ENCODE data around the gene MYO16.

The MYO16 gene

DNA sequence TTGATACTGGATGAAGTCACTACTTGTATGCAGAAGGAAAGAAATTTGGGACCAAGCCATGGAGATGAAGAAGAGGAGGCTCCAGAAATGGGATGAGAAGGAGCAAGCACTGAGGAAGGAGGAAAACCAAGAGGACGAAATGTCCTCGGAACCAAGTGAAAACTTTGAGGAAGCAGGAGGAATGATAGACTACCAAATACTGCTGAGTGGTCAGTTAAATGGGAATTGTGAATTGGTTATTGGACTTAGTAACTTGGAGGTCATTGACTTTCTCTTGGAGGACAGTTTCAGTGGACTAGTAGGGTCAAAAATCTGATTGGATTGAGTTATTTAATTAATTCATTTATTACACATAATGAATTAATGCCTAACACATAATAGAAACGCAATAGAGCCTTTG lies 167.9 kb downstream of the MYO16 start:
- DNase-seq (ENCODE audit: low read depth in 2 of 2), result no peak

DNA sequence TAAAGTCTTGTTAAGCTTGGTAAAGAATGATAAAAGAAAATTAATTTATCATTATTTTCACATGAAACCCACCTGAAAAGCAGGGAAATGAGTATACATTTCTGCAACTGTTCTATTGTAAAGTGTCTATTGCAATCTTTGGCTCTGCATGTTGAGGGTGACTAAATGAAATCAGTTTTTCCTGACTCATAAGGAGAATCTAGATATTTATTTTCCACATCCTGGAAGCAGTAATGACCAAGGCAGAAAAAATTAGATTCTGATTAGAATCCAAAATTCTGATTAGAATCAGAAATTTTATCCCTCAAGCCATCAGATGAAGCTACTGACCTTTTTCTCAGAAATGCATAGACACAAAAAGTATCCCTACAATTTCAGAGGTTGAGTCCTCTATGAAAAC lies 178.4 kb downstream of the MYO16 start:
- DNase-seq (ENCODE audit: low read depth in 2 of 2), result no peak

DNA sequence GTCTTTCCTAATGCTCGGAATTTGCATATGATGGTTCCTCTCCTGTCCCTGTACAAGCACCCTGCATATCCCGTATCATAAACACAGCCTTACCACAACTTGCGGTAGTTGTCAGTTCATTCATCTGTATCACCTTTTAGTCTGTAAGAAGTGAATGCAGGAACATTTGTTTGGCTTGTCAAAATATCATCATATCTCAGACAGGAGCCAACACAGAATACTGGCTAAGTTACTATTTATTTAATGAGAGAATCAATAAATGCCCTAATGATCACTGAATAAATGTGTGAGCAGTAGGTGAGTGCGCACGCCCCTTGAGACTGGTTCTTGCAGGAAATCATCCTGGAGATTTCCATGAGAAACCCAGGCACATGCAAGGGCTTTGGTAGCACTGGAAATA lies 182.8 kb downstream of the MYO16 start:
- DNase-seq (ENCODE audit: low read depth in 2 of 2), result no peak

DNA sequence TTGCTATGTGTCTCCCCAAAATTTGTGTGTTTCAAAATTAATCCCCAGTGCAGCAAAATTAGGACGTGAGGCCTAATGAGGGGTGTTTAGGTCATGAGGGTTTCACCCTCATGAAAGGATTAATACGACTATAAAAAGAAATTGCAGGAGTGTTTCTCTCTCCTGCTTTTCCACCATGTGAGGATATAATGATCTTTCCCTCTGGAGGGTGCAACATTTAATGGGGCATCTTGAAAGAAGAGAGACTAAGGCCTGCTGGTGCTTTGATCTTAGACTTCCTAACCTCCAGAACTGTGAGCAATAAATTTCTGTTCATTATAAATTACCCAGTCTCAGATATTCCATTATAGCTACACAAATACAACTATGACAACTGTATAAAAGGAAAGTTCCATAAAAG lies 183.2 kb downstream of the MYO16 start:
- DNase-seq (ENCODE audit: low read depth in 2 of 2), result no peak

DNA sequence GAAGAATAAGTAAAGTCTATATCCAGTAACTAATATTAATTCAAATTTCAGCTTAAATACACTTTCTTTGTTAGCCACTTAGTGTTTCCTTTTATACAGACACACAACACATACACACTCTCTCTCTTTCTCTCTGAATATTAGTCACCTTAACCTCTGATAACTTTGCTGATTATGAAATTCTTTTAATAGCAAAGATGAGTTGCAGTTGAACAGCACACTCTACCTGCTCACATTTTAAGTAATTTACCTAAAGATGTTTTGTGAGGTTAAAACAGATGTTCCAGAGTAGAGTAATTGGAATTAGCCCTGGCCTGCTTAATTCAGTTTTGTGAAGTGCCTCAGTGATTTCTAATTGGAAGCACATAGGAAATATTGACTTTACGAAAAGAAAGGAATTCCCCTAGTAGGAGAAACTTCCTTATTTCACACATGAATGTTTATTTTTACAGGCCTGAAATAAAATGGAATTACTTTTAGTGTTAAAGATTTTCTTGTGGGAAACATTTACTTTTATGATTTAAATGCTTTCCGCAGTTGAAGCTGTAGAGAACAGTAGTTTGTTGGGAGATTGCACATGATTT lies 184.3 kb downstream of the MYO16 start:
- DNase-seq (ENCODE audit: low read depth in 2 of 2), result no peak

DNA sequence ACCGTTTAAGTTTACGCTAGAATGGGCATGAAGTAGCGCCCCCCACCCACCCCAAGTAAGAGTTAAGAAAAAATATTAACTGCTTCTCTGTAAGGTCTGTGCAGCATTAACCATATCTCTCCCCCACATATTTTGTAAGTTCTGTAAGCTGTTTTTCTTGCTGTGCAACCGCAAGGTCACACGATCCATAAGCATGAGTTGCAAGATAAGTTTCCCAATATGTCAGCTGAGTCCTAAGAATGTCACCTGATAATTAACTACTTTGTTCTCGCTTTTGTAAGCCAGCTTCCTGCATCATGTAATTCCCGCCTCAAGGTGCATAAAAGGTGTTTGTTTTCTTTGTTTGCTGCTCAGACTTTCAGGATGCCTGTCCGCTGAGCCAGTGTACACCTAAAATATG lies 187.0 kb downstream of the MYO16 start:
- DNase-seq (ENCODE audit: low read depth in 2 of 2), result no peak

DNA sequence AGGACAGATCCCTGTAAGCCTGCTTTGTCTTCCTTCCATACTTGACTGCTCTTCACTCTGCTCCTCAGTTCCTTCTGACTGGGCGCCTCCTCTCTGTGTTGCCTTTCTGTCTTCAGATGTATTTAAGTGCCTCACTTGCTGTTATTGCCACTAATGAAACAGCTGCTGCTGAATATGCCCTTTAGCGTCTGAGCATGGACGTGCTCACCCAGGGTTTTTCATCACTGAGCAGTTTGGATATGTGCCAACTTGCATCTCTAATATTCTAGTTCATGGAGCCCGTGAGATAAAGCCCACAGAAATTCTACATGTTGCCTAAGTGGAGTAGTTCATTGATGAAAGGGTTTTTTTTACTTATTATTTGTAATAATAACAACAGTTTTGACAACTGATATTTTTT lies 198.2 kb downstream of the MYO16 start:
- no peak for DNase-seq (ENCODE audit: low read depth in 2 of 2)

DNA sequence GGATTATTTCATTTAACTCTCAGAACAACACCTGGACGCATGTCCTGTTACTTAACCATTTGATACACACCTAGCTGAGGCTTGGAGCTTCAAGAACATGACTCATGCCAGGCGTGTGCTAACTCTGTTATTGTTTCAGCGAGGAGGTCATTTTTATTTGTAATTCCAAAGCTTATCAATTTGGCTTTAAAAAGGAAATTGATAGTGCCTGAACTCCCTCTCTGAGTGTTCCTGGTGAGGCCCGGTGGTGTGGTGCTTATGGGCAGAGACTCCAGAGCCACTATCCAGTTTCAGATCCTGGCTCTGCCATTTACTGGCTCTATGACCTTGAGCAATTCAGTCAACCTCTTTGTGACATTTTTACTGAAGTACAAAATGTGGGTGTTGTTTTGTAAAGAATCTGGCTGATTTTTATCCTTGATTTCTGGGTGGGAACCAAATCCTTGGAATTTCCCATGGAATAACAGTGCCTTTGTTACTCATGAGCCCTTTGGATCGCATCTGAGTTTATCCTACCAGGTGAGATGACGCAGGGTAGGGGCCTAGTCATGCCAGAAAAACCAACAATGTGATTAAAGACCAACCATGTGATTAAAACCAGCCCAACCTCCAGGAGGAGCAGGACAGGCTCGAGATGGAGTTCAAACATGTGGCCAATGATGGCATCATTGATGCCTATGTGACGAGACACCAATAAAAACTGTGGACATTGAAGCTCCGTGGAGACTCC lies 198.8 kb downstream of the MYO16 start:
- no peak for DNase-seq (ENCODE audit: low read depth in 2 of 2)

DNA sequence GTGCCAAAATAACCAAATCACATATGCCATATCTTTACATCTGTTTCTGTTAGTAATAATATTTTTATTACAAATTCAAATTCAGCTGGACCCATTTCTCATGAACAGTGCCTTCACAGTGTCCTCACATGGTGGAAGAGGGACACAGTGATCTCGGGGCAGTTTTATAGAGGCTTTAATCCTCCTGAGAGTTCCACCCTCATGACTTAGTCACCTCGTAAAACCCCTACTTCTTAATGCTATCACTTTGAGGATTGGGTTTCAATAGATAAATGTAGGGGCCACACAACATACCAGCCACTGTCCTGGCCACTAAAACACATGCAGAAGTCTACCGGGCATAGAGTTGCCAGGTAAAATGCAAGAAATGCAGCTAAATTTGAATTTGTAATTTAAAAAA lies 201.5 kb downstream of the MYO16 start:
- no peak for DNase-seq (ENCODE audit: low read depth in 2 of 2)

DNA sequence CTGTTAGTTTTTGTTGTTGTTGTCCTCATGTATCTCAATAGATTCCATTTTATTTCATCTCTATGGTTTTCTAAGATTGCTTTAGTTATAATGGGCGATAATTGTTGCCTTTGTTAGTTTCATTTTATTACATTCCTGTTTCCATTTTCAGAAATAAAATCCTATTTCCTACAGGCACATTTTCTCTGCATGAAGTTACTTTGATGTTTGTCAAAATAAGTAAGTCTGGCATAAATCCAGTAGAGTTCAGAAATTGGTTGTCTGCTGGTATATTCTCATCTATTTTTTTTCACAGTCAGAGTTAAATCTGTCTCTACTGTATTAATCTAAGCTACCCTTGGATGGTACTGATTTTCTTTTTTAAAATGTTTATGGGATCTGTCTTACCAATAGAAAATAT lies 204.1 kb downstream of the MYO16 start:
- DNase-seq (ENCODE audit: low read depth in 2 of 2), result no peak

DNA sequence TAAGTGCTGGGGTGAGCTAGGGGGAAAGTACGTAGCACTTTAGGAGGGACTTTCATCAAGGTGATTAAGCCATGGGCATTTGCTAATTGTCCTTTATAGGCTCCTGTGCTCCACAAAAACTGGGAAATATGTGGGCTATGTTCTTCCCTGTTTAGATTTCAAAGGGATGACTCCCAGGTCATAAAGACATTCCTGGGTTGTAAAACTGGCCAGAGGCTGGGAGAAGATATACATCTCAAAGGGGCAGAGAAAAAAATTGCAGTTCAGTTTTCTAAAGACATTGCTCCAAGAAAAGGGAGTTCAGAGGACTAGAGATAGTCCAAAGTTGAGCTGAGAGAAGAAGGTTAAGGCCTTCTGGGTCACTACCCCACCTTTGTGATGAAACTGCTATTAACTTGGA lies 204.8 kb downstream of the MYO16 start:
- no peak for DNase-seq (ENCODE audit: low read depth in 2 of 2)

DNA sequence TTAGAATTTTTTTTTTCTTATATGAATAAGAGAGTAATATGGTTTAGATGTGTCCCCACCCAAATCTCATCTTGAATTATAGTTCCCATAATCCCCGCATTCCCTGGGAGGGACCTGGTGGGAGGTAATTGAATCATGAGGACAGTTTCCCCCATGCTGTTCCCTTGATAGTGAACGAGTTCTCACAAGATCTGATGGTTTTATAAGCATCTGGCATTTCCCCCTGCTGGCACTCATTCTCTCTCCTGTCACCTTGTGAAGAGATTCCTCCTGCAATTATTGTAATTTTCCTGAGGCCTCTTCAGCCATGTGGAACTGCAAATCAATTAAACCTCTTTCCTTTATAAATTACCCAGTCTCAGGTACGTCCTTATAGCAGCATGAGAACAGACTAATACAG lies 205.7 kb downstream of the MYO16 start:
- no peak for DNase-seq (ENCODE audit: low read depth in 2 of 2)

DNA sequence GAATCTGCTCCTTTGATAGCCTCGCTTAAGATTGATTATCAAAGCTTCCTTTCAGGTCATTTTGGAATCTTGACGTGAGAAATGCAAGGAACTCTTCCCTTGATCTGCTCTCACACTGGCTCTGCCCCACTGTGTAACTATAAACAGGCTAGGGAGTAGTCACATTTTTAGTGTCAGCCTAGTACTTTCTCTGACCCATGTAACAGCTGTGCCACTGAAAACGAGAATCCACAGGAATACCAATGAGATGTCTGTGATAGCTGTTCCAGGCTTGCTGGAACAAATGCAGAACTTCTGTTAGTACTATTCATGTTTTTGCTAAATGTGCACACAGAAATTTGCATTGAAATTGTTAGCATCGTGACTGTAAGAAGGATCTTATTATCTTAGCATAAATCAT lies 221.3 kb downstream of the MYO16 start:
- DNase-seq (ENCODE audit: low read depth in 2 of 2), result no peak

DNA sequence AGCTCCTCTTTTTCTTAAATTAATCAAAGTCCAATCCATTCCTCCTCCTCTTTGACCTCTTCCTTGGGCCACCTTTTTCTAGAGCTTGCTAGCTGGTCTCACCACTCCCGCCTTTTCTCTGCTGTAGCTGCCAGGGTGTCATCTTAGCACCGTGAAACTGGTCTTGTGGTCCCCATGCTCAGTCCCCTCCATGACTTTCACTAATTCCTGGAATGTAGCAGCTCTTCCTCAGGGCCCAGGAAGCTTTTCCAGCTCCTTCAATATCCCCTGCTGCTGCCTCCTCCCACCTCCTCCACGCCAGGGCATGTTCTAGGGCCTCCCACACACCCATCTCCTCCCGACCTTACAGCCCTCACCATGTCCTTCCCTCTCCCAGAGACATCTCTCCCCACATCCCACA lies 222.2 kb downstream of the MYO16 start:
- no peak for DNase-seq (ENCODE audit: low read depth in 2 of 2)

DNA sequence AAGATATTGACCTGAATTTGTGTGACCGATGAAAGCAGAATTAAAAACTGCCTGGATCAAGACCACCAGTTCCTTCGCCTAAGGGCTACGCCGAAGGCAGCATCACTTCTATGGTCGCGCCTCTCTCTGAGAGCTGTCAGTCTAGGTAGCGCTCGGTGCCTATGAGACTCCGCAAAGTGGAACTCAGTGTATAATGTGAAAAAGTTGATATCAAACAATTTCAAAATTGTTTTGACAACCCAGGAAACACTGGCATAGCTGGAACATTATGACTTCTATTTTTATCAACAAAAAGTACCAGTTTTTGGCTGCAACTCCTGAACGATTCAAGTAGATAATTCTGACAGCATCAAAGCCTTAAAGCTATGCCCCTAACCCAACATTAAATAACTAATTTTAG lies 223.6 kb downstream of the MYO16 start:
- DNase-seq (ENCODE audit: low read depth in 2 of 2), result no peak

DNA sequence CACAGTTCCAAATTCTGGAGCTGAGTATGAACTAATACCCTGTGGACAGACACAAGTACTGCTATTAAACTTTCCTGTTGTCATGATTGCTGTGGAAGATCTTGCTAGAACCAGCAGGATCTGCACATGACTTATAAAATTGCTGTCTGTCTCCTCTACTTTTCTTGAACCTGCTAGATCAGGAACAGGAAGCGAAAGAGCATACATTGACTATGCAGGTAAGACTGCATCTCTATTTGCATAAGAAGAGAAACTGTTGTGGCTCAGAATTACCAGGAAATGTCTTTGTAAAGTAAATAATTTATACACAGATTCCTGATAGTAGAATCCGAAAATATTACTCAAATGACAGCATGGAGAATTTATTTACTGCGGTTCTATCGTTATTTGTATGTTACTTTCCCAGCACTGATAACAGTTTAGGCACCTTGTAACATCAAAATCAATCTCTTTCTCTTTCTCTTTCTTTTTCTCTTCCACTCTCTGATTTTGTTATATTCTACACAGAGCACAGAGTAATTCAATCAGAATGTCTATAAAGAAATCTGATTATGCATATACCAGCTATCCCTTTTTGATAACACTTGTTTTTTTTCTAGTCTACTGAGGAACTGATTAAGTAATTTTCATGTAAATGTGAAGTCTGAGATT lies 226.5 kb downstream of the MYO16 start:
- no peak for DNase-seq (ENCODE audit: low read depth in 2 of 2)

DNA sequence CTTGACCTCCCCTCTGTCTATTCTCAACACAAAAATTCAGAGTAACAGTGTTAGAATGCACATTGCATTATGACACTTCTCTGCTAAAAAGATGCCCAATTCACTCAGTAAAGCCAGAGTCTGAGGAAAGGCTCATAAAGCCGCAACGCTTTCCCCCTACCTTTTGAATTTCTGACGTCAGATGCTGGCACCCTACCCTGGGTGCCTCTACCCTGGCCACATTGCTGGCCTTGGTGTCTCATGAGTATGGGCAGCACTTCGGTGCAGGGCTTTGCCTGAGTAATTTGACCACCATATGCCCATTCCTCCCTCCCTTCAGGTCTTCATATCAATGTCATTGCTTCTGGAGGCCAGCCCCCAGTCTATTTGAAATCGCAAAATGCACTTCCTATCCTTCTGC lies 229.3 kb downstream of the MYO16 start:
- no peak for DNase-seq (ENCODE audit: low read depth in 2 of 2)

DNA sequence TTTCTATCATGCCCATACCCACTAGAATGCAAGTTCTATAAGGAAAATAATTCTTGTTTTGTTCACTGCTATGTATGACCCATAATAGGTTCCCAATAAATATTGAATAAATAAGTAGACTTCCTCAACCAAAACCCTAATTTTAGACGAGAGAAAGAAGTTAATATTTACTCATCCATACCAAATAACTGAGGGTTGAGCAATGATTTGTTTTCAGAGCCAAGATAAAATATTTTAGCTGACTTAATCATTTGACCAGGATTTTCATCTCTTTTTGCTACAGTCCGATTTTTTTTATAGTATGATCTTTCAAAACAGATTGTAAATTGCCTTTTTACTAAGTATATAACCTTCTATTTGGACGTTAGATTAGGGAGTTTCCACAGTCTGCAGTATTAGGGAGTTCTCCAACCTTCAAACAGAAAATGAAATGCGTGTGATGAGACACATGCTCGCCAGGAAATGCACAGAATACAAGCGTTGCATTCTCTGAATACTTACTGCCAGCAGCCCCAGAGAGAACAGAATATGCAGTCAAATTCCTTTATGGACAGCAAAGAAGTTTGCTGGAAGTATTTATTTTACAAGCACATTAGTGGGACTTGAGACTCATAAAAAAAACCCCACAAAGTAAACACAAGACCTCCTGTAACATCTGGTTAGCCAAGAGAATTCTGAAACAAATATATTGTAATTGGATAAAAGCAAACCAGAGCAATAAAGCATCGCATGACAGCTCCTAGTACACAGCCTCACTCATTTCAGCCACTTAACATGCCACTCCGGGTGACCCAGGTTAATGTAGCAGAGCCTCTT lies 230.0 kb downstream of the MYO16 start:
- DNase-seq (ENCODE audit: low read depth in 2 of 2), result no peak

DNA sequence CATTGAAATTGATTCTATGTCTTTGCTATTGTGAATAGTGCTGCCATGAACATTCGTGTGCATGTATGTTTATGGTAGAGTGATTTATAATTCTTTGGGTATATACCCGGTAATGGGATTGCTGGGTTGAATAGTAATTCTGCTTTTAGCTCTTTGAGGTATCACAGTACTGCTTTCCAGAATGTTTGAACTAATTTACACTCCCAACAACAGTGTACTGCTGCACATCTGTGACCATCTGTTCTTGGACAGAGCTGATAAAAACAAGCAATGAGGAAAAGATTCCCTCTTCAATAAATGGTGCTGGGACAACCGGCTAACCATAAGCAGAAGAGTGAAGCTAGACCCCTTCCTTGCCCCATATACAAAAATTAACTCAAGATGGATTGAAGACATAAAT lies 231.0 kb downstream of the MYO16 start:
- DNase-seq (ENCODE audit: low read depth in 2 of 2), result no peak

DNA sequence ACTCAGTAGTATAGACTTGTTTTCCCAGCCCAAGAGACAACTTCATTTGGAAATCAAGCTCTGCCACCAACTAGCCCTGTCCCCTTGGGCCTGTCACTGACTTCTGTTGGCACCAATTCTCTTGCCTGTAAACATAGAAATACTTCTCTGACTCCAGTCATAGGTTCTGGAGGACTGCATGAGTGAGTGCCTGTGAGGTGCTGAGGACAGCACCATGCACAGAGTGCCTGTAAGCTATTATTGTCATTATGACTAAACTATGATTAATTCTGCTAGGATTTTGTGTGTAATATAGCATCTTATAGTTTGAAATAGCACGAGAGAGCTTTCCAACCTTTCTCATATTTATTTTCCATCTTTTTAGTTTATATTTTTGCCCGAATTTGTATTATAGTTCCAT lies 247.9 kb downstream of the MYO16 start:
- no peak for DNase-seq (ENCODE audit: low read depth in 2 of 2)

DNA sequence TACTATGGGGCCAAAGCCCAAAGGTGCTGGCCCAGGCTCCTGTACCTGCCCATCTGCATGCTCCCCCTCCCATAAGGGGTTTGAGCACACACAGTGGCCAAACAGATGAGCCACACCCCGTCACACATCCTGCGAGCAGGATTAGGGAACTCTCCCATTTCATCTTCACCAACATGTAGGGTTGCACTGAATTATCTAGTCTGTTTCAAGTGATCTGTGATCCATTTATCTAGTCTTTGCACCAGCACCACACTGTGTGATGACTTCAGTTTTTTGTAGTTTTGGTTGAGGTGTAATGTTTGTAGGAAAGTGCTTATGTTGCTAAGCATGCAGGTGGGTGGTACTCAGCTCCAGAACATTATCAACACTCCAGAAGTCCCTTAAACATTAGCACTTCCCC lies 249.3 kb downstream of the MYO16 start:
- no peak for DNase-seq (ENCODE audit: low read depth in 2 of 2)

DNA sequence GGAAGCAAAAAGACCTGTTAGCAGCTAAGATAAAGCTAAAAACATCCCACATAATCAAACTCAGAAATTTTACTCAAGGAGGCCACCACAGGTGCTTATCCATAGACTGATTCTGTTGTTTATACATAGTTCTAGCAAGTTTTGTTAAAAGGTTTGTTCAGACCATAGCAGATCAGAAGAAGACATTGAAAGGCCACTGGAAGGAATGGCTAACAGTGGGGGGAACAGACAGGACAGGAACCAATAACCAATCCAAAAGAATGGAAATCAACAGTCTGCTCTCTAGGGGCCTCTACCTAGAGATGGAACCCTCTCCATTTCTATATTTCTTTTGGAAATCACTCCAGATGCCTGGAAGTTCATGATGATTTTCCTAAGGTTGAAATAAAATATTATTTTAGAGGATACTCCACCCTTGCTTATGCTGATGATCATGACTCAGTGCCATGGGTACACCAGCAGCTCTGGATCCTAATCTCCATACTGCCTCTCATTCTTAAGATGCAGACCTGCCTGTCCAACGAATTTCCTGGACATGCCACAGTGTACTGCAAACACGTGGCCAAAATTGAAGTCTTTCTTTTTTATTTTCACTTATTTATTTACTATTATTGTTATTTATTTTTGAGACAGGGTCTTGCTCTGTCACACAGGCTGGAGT lies 260.0 kb downstream of the MYO16 start:
- no peak for DNase-seq (ENCODE audit: low read depth in 2 of 2)
